ENCODE results near the gene CFDP1. TPM values are rescaled to one million over a fixed set of nuclear protein-coding genes. Genes with fewer than 3 reads are reported as not detected.
A peak's percentile ranks its signal among the peaks of the same experiment; 100 is the strongest.

CFDP1 gene
- total RNA-seq, 1 experiment from 2014 or later, result 64.1 TPM

- DNase-seq, result peak; percentile 76
- Mint-ChIP-seq H3K27ac (ENCODE audit: unreplicated experiment) (no peak overlapping the region), H3K4me3 (ENCODE audit: low read depth, unreplicated experiment) (no peak overlapping the region), H3K4me1 (ENCODE audit: low read depth, unreplicated experiment) (peaks cover 41% of the 10 kb centered on the region), H3K27me3 (ENCODE audit: unreplicated experiment) (no peaks in the 10 kb centered on the region), H3K9me3 (ENCODE audit: low read depth, unreplicated experiment) (no peaks in the 10 kb centered on the region), H3K36me3 (ENCODE audit: insufficient read depth, unreplicated experiment) (peaks cover 45% of the 10 kb centered on the region)
- no peak for TF ChIP-seq CTCF (IDR thresholded peaks at IDR 0.05; ENCODE audit: unreplicated experiment)
- no TSS peak for BruUV-seq (replicated peaks)
- CTCF ChIA-PET, result interaction anchor here (0.7 to 0.9 kb wide), 2 partner anchors 34 to 305 kb away, joined by 3 to 4 read pairs; no protein-coding TSS in a partner anchor
- intact Hi-C loops (cut with micrococcal nuclease; ENCODE audit: unreplicated experiment), result no loop called here
These were observed 165.6 kb downstream of the CFDP1 start for GRCh38 chr16:75267631-75268264.

- Mint-ChIP-seq H3K27me3 (ENCODE audit: unreplicated experiment) (no peaks in the 10 kb centered on the region), H3K36me3 (ENCODE audit: insufficient read depth, unreplicated experiment) (peaks cover 52% of the 10 kb centered on the region), H3K4me1 (ENCODE audit: low read depth, unreplicated experiment) (peaks cover 44% of the 10 kb centered on the region), H3K9me3 (ENCODE audit: low read depth, unreplicated experiment) (no peaks in the 10 kb centered on the region), H3K27ac (ENCODE audit: unreplicated experiment) (peak overlapping the region; percentile 90), H3K4me3 (ENCODE audit: low read depth, unreplicated experiment) (peak overlapping the region; percentile 89)
- no peak for TF ChIP-seq CTCF (IDR thresholded peaks at IDR 0.05; ENCODE audit: unreplicated experiment)
- no peak for DNase-seq
- no TSS peak for BruUV-seq (replicated peaks)
- CTCF ChIA-PET, result interaction anchor here (0.6 to 1.2 kb wide), 3 partner anchors 39 to 305 kb away, joined by 3 to 4 read pairs (median 3); no protein-coding TSS in a partner anchor
- intact Hi-C loops (cut with micrococcal nuclease; ENCODE audit: unreplicated experiment), result no loop called here
These were observed 166.3 kb downstream of the CFDP1 start for GRCh38 chr16:75266738-75267630.

GRCh38 chr16:75265911-75266701 lies 167.2 kb downstream of the CFDP1 start:
- intact Hi-C loops (cut with micrococcal nuclease; ENCODE audit: unreplicated experiment), result loop anchor here (2.0 kb wide), 1 partner anchor 21 kb away; no protein-coding TSS in a partner anchor
- Mint-ChIP-seq H3K27ac (ENCODE audit: unreplicated experiment) (peak overlapping the region; percentile 90), H3K36me3 (ENCODE audit: insufficient read depth, unreplicated experiment) (peaks cover 54% of the 10 kb centered on the region), H3K4me1 (ENCODE audit: low read depth, unreplicated experiment) (peaks cover 53% of the 10 kb centered on the region), H3K27me3 (ENCODE audit: unreplicated experiment) (no peaks in the 10 kb centered on the region), H3K4me3 (ENCODE audit: low read depth, unreplicated experiment) (peak overlapping the region; percentile 89), H3K9me3 (ENCODE audit: low read depth, unreplicated experiment) (no peaks in the 10 kb centered on the region)
- TF ChIP-seq CTCF (IDR thresholded peaks at IDR 0.05; ENCODE audit: unreplicated experiment), result no peak
- BruUV-seq (replicated peaks), result TSS peak; percentile 68
- DNase-seq, result peak; percentile 89
- CTCF ChIA-PET, result interaction anchor here (0.7 to 1.2 kb wide), 2 partner anchors 13 to 39 kb away, joined by 3 read pairs; no protein-coding TSS in a partner anchor

Measured in Calu3 (cell line).